Ishikawa (cell line): ENCODE results near the gene RTN4RL1.

Source experiments
- CEBPB ChIP-seq: IDR thresholded peaks from 2 replicates; pipeline ENCODE4 v1.6.1; 2012
- CREB1 ChIP-seq: IDR thresholded peaks from 2 replicates; pipeline ENCODE4 v1.6.1; 2012; ENCODE audit warnings: low read depth
- EP300 ChIP-seq: IDR thresholded peaks from 2 replicates; pipeline ENCODE4 v1.6.1; 2012; ENCODE audit warnings: borderline replicate concordance
- MAX ChIP-seq: IDR thresholded peaks from 2 replicates; pipeline ENCODE4 v1.6.1; 2012
- NFIC ChIP-seq: IDR thresholded peaks from 2 replicates; pipeline ENCODE4 v1.6.1; 2012
- RAD21 ChIP-seq: IDR thresholded peaks from 2 replicates; pipeline ENCODE4 v1.6.1; 2012; ENCODE audit warnings: low read depth
- REST ChIP-seq: IDR thresholded peaks from 2 replicates; pipeline ENCODE4 v1.6.1; 2012; ENCODE audit warnings: low read depth, mild to moderate bottlenecking
- TAF1 ChIP-seq: IDR thresholded peaks from 2 replicates; pipeline ENCODE4 v1.6.1; 2012; ENCODE audit warnings: low read depth, mild to moderate bottlenecking
- USF1 ChIP-seq: IDR thresholded peaks from 2 replicates; pipeline ENCODE4 v1.6.1; 2012

- TF ChIP-seq CREB1 (no peak), RAD21 (no peak), NFIC (no peak), REST (no peak), MAX (no peak), EP300 (no peak), USF1 (no peak), TAF1 (no peak), CEBPB (no peak)
These were observed 12.6 kb downstream of the RTN4RL1 start for GRCh38 chr17:2012499-2012898.
